Measurements from ENCODE around the gene LHFPL4.

Gene LHFPL4

DNA sequence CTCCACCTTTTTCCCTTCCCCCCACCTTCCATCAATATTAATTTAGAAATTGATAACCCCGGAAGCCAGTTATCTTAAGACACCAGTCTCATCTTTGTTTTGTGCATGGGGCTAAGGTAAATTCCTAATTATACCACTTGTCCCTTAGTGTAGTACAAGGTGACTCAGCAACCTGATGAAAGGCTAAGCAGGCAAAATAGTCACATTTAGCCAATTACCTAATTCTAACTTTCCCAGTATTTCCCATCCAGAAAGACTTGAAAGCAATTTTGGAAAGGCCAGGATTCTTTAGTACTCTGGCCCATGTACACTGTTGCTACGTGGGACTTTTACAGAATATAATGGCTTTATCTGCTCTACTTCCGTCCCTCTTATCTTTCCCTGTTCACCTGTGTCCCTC, 83.6 kb downstream of the LHFPL4 start:
- no peak for DNase-seq

DNA sequence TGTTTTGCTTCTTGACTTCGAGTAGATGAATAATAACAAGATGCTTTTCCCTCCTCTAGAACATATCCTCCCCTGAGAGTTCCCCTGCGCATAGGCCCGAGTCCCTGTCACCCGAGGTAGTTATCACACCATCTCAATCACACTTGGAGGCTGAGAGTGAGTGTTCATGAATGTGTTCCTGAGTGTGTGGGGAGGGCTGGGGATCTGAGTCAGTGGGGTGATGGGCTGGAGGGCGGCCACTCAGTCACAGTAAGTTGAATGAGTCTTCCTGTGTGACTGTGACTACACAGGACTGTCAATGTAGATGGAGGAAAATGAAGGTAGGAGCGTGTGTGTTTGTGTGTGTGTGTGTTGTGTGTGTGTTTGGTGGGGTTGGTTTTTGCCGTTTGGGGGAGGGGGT, 85.2 kb downstream of the LHFPL4 start:
- no peak for DNase-seq

DNA sequence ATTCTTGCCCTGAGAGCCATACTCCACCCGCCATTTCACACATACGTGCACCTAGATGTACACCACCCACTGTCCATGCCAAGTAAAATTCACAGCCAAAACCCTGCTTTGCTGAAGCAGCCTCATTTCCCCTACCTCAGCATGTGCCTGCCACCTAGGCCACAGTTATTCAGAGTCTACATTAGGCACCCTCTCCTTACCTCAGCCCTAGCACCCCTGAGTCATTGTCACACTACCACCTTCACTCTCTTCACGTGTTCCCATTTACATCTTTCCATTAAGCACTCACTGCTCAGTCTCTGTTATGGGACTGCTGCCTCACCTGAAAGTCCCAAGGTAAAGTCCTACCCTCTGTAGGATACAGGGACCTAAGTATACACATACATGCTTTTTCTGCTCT, 86.2 kb downstream of the LHFPL4 start:
- no peak for DNase-seq

DNA sequence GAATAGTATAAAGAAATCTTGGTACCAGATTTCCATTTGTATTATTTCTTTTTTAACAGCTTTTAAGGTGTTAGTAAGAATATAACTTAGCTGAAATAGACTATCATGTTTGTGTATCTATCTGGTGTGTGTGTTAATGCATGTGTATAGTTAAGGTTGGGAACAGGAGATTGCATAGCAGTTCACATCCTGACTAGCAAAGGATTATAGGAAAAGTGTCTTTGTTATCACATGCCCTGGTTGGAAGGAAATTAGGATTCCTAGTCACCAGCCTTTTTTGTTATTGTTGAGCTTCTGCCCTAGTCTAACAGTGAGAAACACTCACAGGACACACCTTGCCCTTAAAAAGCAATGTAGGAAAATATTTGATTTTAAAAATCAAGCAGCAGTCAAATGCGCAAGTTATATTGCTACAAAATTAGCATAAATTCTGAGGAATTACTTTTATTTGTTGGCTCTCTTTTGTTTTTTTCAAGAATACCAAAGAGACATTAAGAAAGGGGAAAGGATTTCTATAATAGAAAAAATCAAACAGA, 98.0 kb downstream of the LHFPL4 start:
- no peak for DNase-seq

DNA sequence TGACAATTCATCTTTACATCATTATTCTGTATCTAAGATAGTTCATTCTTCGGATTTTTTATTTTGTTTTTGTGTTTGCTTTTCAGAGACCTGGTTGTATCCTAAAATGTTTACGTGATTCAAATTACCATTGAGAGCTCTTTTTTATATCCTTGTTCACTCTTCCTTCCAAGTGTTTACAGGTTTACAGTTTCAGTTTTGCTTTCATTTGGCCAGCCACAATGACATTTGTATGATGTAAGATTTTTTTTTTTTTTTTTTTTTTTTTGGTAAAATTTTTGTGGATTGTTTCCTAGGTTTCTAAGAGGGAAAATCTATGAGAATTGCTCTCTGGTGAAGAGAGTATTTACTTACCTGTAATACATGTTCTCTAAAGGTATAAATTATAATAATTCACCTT, 101.2 kb downstream of the LHFPL4 start:
- DNase-seq = no peak

DNA sequence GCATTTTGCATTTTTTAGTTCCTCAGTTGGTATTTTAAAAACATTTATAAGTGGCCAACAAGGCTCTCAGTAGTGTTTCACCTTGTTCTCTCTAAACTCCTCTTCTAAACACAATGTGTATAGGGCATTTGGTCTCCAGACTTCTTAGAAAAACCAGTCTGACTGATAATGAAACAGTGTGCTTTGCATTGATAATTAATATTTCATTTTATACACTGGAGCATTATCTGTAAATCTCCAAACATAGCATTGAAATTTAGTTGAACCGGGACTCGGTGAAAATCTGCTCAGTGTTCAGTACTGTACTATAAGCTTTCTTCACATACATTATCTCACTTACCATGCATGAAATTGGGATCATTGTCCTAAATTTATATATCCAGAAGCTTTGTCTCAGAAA, 102.6 kb downstream of the LHFPL4 start:
- no peak for DNase-seq

DNA sequence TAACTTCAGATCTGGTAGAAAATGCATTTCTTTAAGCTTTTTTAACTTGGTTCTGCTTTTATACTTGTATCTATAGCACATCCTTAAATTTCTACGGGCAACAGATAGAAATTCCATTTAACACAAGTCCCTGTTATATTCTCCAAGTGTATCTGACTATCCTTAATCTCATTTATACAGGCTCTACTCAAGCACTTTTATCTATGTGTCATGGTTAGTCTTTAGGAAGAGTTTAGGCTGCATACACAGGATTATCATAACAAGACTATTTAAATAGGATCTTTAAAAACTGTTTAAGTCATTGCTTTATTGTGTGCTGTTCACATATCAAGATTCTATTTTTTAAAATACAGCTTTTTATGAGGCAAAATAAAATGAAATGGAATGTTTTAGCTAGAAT, 103.5 kb downstream of the LHFPL4 start:
- DNase-seq = no peak

DNA sequence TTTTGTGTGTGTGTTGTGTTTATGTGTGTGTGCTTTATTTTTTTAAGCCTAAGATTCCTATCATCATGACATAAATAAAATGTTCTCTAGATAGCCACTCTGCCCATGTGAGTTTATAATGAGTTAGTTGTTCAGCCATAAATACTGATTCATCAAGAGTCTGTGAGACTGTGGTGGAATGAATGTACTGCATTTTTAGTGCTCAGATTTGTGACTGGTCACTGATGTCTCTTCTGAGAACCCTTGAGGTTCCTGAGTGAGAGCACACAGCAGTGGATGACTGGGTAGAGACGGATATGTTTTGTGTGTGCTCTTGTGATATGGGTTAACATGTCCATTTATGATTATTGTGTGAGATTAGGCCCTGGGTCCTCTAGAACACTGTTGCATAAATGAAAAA, 105.0 kb downstream of the LHFPL4 start:
- DNase-seq = no peak
